ENCODE results near the gene SSH2. TPM values are rescaled to one million over a fixed set of nuclear protein-coding genes. Genes with fewer than 3 reads are reported as not detected.

The SSH2 gene
- total RNA-seq, 1 donor from 2014 or later, result 64.1 TPM

DNA sequence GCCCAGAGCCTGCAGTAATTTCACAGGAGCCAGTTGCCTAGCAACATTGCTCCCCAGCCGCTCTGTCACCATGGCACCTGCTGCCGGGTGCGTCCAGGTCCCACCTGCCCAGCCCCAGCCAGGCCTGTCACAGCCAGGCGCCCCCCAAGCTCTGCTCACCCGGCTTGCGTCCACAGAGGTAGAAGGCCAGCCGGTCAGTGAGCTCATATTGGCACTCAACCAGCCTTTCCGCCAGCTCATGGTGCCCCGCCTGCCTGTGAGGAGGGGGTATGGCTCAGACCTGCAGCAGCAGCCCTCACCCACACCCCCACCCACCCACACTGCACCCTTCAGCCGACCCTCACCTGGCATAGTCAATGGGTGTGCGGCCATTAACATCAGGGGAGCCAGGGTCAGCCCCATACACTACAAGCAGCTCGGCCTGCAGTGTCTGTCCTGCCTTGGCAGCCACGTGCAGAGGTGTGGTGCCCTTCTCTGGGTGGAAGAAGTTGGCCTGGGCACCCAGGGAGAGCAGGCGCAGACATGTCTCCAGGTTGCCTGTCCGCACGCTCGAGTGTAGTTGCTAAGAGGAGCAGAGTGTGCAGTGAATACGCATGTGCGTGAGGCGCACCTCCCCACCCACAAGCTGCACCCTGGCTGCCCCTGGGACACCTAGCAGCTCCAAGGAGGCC is 348.3 kb downstream of the SSH2 start:
- intact Hi-C loops (cut with micrococcal nuclease), result loop anchor here (2.0 to 10.0 kb wide), 3 partner anchors 37 to 353 kb away; partner anchors contain the start of gene SSH2

- intact Hi-C loops (cut with micrococcal nuclease), result loop anchor here (1.0 to 10.0 kb wide), 4 partner anchors 33 to 355 kb away; partner anchors contain the start of gene SSH2
Measured at GRCh38 chr17:29579866-29580771, 349.9 kb downstream of the SSH2 start.

DNA sequence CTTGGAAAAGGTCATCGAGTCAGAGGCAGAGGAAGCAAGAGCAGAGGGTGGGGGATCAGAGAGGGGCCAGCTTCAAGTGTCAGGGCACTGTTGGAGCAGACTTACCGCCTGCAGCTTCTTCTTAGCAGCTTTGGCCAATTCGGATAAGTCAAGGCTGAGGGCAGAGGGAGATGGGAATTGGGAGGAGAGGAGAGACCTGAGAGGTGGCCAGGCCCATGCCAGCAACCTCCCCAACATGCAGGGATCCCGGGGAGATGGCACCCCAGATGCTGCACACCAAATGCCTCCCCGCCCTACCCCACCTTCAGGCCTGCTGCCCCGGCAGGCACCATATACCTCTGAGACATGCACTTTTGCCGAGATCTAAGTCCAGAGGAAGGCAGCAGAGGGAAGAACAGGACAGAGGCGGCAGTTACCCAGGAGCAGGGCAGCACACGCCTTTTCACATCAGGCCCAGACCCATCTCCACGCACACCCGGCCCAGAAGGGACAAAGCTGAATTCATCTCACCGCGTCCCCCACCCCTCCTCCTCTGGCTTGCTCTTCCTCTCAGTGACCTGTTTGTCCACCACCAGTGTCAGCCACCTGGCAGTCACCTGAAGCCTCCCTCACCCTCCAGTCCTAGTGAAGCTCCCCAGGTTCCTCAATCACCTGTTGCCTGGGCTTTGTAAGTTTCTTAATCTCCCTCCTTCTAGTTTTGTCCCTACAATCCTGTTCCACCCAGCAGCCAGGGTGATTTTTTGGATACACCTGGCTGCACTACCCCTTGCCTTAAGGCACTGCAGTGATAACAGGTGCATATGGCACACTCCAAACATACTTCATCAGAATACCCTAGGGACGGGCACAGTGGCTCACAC is 351.2 kb downstream of the SSH2 start:
- intact Hi-C loops (cut with micrococcal nuclease), result no loop called here

GRCh38 chr17:29577385-29578211 is 352.4 kb downstream of the SSH2 start:
- intact Hi-C loops (cut with micrococcal nuclease), result no loop called here

- intact Hi-C loops (cut with micrococcal nuclease), result no loop called here
Measured at GRCh38 chr17:29577001-29577370, 353.0 kb downstream of the SSH2 start.

DNA sequence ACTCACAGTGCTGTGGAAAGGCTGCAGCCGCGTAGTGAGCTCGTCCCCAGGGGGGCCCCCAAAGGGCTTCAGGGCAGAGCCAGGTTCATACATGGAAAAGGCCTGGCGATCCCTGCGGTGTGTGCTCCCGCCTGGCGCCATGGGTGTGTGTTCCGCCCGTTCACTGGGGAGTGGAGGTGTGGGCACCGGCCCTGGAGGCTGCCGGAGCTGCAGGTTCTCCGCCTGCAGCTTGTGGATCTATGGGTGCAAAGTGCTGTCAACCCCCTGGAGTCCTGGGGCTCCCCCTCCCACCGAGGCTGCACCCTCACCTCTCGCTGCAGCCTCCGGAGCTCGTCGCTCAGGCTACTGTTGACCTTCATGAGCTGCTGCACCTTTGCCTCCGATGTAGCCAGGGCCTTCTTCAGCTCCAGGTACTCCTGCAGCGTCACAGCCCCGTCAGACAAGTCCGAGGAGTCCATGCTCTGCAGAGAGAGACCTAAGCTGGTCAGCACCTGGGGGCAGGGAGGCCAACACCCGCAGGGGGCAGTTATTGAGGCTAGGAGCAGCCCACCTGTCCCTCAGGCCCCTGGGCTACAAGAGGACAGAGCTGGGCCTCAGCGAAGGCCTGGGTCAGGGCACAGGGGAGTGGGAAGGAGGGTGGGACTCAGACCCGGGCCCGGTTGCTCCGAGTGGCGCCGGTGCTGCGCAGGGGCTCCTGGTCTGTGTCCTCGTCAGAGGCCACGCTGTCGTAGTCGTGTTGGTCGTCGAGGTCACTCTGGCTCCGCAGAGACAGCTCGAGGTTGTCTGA is 353.6 kb downstream of the SSH2 start:
- intact Hi-C loops (cut with micrococcal nuclease), result no loop called here

Other genes starting within 250 kb of the SSH2 start
- 0.52 and 1.6 TPM in 2 replicates for gene EFCAB5, start 11.4 kb upstream of the SSH2 start, total RNA-seq
- gene NSRP1, start 186.6 kb upstream of the SSH2 start, total RNA-seq, result 23.4 and 25.6 TPM in 2 replicates